Hematopoietic multipotent progenitor cell treated with erythropoietin and hydrocortisone succinate and interleukin-3 and kit ligand, for 8 days (in vitro differentiated cells): ENCODE data around the gene SERPINB6.
"Not testable (repeated sequence)": the region's sequence is repeated elsewhere in the genome, so short reads cannot be mapped to it uniquely, and the experiment has no call there.

ENCODE experiments used
- DNase-seq: peaks from one replicate; pipeline ENCODE4 v3.0.0-alpha.2; 2015

The SERPINB6 gene

GRCh38 chr6:2903411-2904185 is 67.8 kb downstream of the SERPINB6 start:
- DNase-seq, result not testable (repeated sequence)

GRCh38 chr6:2901645-2902502 is 69.5 kb downstream of the SERPINB6 start:
- not testable (repeated sequence) for DNase-seq

- DNase-seq, result no peak
Observed at GRCh38 chr6:2900821-2901644, 70.3 kb downstream of the SERPINB6 start.

GRCh38 chr6:2900221-2900807 is 71.1 kb downstream of the SERPINB6 start:
- no peak for DNase-seq

- DNase-seq, result no peak
Observed at GRCh38 chr6:2899596-2899995, 71.8 kb downstream of the SERPINB6 start.
